Measurements from ENCODE around the gene DLGAP1. TPM values are rescaled to one million over a fixed set of nuclear protein-coding genes. Genes with fewer than 3 reads are reported as not detected.

DLGAP1 gene
- total RNA-seq, 3 donors from 2014 or later = 0.96 to 17.6 (median 5.2) TPM

- DNase-seq (ENCODE audit: low spot score in 2 of 2) = no peak
- no peaks in the 10 kb centered on the region for H3K9me3 ChIP-seq
- intact Hi-C loops (cut with DNase I; ENCODE audit: low total_unique reads) = no loop called here
- TF ChIP-seq POLR2AphosphoS5 (IDR thresholded peaks at IDR 0.05) (no peak), POLR2A (IDR thresholded peaks at IDR 0.05) (no peak)
- TF ChIP-seq, protein P1, sequence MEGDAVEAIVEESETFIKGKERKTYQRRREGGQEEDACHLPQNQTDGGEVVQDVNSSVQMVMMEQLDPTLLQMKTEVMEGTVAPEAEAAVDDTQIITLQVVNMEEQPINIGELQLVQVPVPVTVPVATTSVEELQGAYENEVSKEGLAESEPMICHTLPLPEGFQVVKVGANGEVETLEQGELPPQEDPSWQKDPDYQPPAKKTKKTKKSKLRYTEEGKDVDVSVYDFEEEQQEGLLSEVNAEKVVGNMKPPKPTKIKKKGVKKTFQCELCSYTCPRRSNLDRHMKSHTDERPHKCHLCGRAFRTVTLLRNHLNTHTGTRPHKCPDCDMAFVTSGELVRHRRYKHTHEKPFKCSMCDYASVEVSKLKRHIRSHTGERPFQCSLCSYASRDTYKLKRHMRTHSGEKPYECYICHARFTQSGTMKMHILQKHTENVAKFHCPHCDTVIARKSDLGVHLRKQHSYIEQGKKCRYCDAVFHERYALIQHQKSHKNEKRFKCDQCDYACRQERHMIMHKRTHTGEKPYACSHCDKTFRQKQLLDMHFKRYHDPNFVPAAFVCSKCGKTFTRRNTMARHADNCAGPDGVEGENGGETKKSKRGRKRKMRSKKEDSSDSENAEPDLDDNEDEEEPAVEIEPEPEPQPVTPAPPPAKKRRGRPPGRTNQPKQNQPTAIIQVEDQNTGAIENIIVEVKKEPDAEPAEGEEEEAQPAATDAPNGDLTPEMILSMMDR (IDR thresholded peaks at IDR 0.05) = no peak
- H3K36me3 ChIP-seq = no peaks in the 10 kb centered on the region
- no peaks in the 10 kb centered on the region for H3K4me1 ChIP-seq
- no peaks in the 10 kb centered on the region for H3K27me3 ChIP-seq
- H3K4me3 ChIP-seq = no peak overlapping the region
- no peak overlapping the region for H3K27ac ChIP-seq
Observed at GRCh38 chr18:3932276-3932675, 522.8 kb downstream of the DLGAP1 start.

GRCh38 chr18:3931542-3932112, 523.5 kb downstream of the DLGAP1 start:
- Histone ChIP-seq H3K9me3 (no peaks in the 10 kb centered on the region), H3K36me3 (no peaks in the 10 kb centered on the region), H3K4me1 (no peaks in the 10 kb centered on the region), H3K27me3 (no peaks in the 10 kb centered on the region), H3K4me3 (no peak overlapping the region), H3K27ac (no peak overlapping the region)
- TF ChIP-seq POLR2A (IDR thresholded peaks at IDR 0.05) = no peak
- TF ChIP-seq, protein P1 (IDR thresholded peaks at IDR 0.05) = no peak
- intact Hi-C loops (cut with DNase I; ENCODE audit: low total_unique reads) = no loop called here
- no peak for DNase-seq (ENCODE audit: low spot score in 2 of 2)

GRCh38 chr18:3931013-3931315, 524.1 kb downstream of the DLGAP1 start:
- intact Hi-C loops (cut with DNase I; ENCODE audit: low total_unique reads) = no loop called here
- Histone ChIP-seq H3K27me3 (no peaks in the 10 kb centered on the region), H3K27ac (no peak overlapping the region), H3K9me3 (no peaks in the 10 kb centered on the region), H3K4me3 (no peak overlapping the region), H3K36me3 (no peaks in the 10 kb centered on the region), H3K4me1 (no peaks in the 10 kb centered on the region)
- DNase-seq (ENCODE audit: low spot score in 2 of 2) = no peak
- no peak for TF ChIP-seq POLR2A (IDR thresholded peaks at IDR 0.05)
- TF ChIP-seq, protein P1 (IDR thresholded peaks at IDR 0.05) = no peak
- no peak for TF ChIP-seq POLR2AphosphoS5 (IDR thresholded peaks at IDR 0.05)

GRCh38 chr18:3930126-3931012, 524.7 kb downstream of the DLGAP1 start:
- Histone ChIP-seq H3K27ac (no peak overlapping the region), H3K27me3 (no peaks in the 10 kb centered on the region), H3K4me3 (no peak overlapping the region), H3K36me3 (no peaks in the 10 kb centered on the region), H3K9me3 (no peaks in the 10 kb centered on the region), H3K4me1 (no peaks in the 10 kb centered on the region)
- no peak for TF ChIP-seq POLR2AphosphoS5 (IDR thresholded peaks at IDR 0.05)
- TF ChIP-seq, protein P1 (IDR thresholded peaks at IDR 0.05) = no peak
- no peak for TF ChIP-seq POLR2A (IDR thresholded peaks at IDR 0.05)
- no peak for DNase-seq (ENCODE audit: low spot score in 2 of 2)
- intact Hi-C loops (cut with DNase I; ENCODE audit: low total_unique reads) = no loop called here

- no peaks in the 10 kb centered on the region for H3K27me3 ChIP-seq
- DNase-seq (ENCODE audit: low spot score in 2 of 2) = no peak
- intact Hi-C loops (cut with DNase I; ENCODE audit: low total_unique reads) = no loop called here
- TF ChIP-seq POLR2AphosphoS5 (IDR thresholded peaks at IDR 0.05) (no peak), POLR2A (IDR thresholded peaks at IDR 0.05) (no peak)
- TF ChIP-seq, protein P1 (IDR thresholded peaks at IDR 0.05) = no peak
- no peaks in the 10 kb centered on the region for H3K9me3 ChIP-seq
- H3K36me3 ChIP-seq = no peaks in the 10 kb centered on the region
- H3K27ac ChIP-seq = no peak overlapping the region
- no peaks in the 10 kb centered on the region for H3K4me1 ChIP-seq
- H3K4me3 ChIP-seq = no peak overlapping the region
Observed at GRCh38 chr18:3924455-3924854, 530.7 kb downstream of the DLGAP1 start.

Measured in breast epithelium (tissue), 4 donors.